Smooth muscle cell (in vitro differentiated cells): ENCODE measurements around the gene SMCP. TPM values are rescaled to one million over a fixed set of nuclear protein-coding genes. Genes with fewer than 3 reads are reported as not detected.

Source experiments
- DNase-seq: peaks from one replicate; lab custom pipeline; 2025; ENCODE audit not compliant: unreplicated experiment; lab: John Stamatoyannopoulos, UW
- H2AFZ ChIP-seq: fragments of 200-600 bp; sonication (generic); 2 replicates; pipeline ENCODE4 v1.6.0; 2016; ENCODE audit warnings: antibody characterized with exemption, low read depth, mild to moderate bottlenecking
- H3F3A ChIP-seq: fragments of 200-600 bp; sonication (generic); 2 replicates; pipeline ENCODE4 v1.6.0; 2017; ENCODE audit warnings: antibody characterized with exemption, low read depth
- H3K27ac ChIP-seq: fragments of 200-600 bp; sonication (generic); 2 replicates; pipeline ENCODE4 v1.5.1; 2016; ENCODE audit warnings: low read depth, mild to moderate bottlenecking
- H3K27me3 ChIP-seq: fragments of 200-600 bp; sonication (generic); 2 replicates; pipeline ENCODE4 v1.6.1; 2016; ENCODE audit warnings: low read depth, mild to moderate bottlenecking
- H3K36me3 ChIP-seq: fragments of 200-600 bp; sonication (generic); 2 replicates; pipeline ENCODE4 v1.5.1; 2016; ENCODE audit warnings: low read depth
- H3K4me1 ChIP-seq: fragments of 200-600 bp; sonication (generic); 2 replicates; pipeline ENCODE4 v1.5.1; 2016; ENCODE audit warnings: low read depth
- H3K4me2 ChIP-seq: fragments of 200-600 bp; sonication (generic); 2 replicates; pipeline ENCODE4 v1.6.0; 2016; ENCODE audit warnings: mild to moderate bottlenecking
- H3K4me3 ChIP-seq: fragments of 200-600 bp; sonication (generic); 2 replicates; pipeline ENCODE4 v1.5.1; 2016; ENCODE audit warnings: mild to moderate bottlenecking
- H3K79me2 ChIP-seq: fragments of 200-600 bp; sonication (generic); 2 replicates; pipeline ENCODE4 v1.6.0; 2016; ENCODE audit warnings: low read depth, mild to moderate bottlenecking
- H3K9ac ChIP-seq: fragments of 200-600 bp; sonication (generic); 2 replicates; pipeline ENCODE4 v1.6.0; 2016; ENCODE audit warnings: low read depth
- H3K9me3 ChIP-seq: fragments of 200-600 bp; sonication (generic); replicated peaks from 2 replicates; pipeline ENCODE4 v1.5.1; 2016; ENCODE audit warnings: low read depth
- H4K20me1 ChIP-seq: fragments of 200-600 bp; sonication (generic); 2 replicates; pipeline ENCODE4 v1.6.0; 2016; ENCODE audit warnings: low read depth
- CTCF ChIP-seq: fragments of 200-600 bp; sonication (generic); IDR thresholded peaks from 2 replicates; pipeline ENCODE4 v1.5.1; 2017; ENCODE audit warnings: borderline replicate concordance, mild to moderate bottlenecking, antibody characterized with exemption; ENCODE audit not compliant: insufficient read depth, poor library complexity, severe bottlenecking
- WGBS: methylation state at CpG from one replicate; pipeline ENCODE4 v1.1.7; 2016; ENCODE audit warnings: low lambda C conversion rate; 5-methylcytosine and 5-hydroxymethylcytosine counted together
- polyA plus RNA-seq: library from polyadenylated mRNA; unstranded; fragments of >200 nt; fragmentation: Nextera tagmentation; extraction: Ambion mirVana; gene quantifications from 2 replicates; pipeline ENCODE4 v1.2.1, GENCODE V29; 2016
- total RNA-seq: library from RNA; depleted of rRNA; stranded (reverse); fragments of >200 nt; gene quantifications from 2 replicates; pipeline ENCODE4 v1.2.3, GENCODE V29; 2014

Gene SMCP
- total and polyA plus RNA-seq, 2 experiments from 2014 or later, result not detected

DNA sequence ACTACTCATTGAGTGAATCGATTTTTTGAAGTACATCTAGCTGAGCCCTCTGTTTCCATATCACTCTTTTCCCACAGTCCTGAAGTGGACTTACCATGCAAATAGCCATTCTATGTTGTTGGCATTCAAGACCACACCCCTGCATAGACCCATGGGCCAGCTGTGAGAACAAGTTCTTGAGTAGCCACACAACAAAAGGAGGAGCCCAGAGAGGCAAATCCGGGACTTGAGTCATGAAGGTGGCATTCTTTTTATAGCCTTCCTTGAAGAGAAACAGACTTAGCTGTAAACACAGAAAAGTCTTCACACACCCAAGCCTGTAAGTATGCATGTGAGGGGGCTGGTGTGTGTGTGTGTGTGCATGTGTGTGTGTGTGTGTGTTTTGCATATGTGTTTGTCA lies 55.1 kb downstream of the SMCP start:
- Histone ChIP-seq H3K79me2 (no peaks in the 10 kb centered on the region), H3K4me2 (no peak overlapping the region), H3K36me3 (no peaks in the 10 kb centered on the region), H3K4me3 (no peak overlapping the region), H4K20me1 (no peaks in the 10 kb centered on the region), H3K9ac (no peak overlapping the region), H2AFZ (no peak overlapping the region), H3F3A (no peaks in the 10 kb centered on the region), H3K4me1 (no peaks in the 10 kb centered on the region), H3K27ac (no peak overlapping the region), H3K27me3 (no peaks in the 10 kb centered on the region), H3K9me3 (peaks cover 2% of the 10 kb centered on the region)
- no peak for DNase-seq
- no peak for TF ChIP-seq CTCF
- 60% methylated on average over 2 of the region's 2 CpGs for WGBS

Other genes with a start within 250 kb of the SMCP start
- not detected in 2 replicates for gene LCE2D, start 214.9 kb upstream of the SMCP start, total RNA-seq
- not detected in 2 replicates for gene LCE2D, start 214.9 kb upstream of the SMCP start, polyA plus RNA-seq
- not detected in 2 replicates for gene LCE2C, start 203.0 kb upstream of the SMCP start, total RNA-seq
- gene LCE2C, start 203.0 kb upstream of the SMCP start, polyA plus RNA-seq, result not detected in 2 replicates
- gene LCE2B, start 192.2 kb upstream of the SMCP start, total RNA-seq, result not detected in 2 replicates
- gene LCE2B, start 192.2 kb upstream of the SMCP start, polyA plus RNA-seq, result not detected in 2 replicates
- gene LCE2A, start 180.0 kb upstream of the SMCP start, total RNA-seq, result not detected in 2 replicates
- gene LCE2A, start 180.0 kb upstream of the SMCP start, polyA plus RNA-seq, result not detected in 2 replicates
- not detected in 2 replicates for gene LCE4A, start 170.2 kb upstream of the SMCP start, total RNA-seq
- not detected in 2 replicates for gene LCE4A, start 170.2 kb upstream of the SMCP start, polyA plus RNA-seq
- gene KPRP, start 120.3 kb upstream of the SMCP start, total RNA-seq, result not detected in 2 replicates
- not detected in 2 replicates for gene KPRP, start 120.3 kb upstream of the SMCP start, polyA plus RNA-seq
- gene LCE1F, start 103.2 kb upstream of the SMCP start, total RNA-seq, result not detected in 2 replicates
- gene LCE1F, start 103.2 kb upstream of the SMCP start, polyA plus RNA-seq, result not detected in 2 replicates
- gene LCE1E, start 92.1 kb upstream of the SMCP start, total RNA-seq, result not detected in 2 replicates
- gene LCE1E, start 92.1 kb upstream of the SMCP start, polyA plus RNA-seq, result not detected in 2 replicates
- not detected in 2 replicates for gene LCE1D, start 81.6 kb upstream of the SMCP start, total RNA-seq
- gene LCE1D, start 81.6 kb upstream of the SMCP start, polyA plus RNA-seq, result not detected in 2 replicates
- gene LCE1C, start 71.7 kb upstream of the SMCP start, total RNA-seq, result not detected in 2 replicates
- not detected in 2 replicates for gene LCE1C, start 71.7 kb upstream of the SMCP start, polyA plus RNA-seq
- not detected in 2 replicates for gene LCE1B, start 66.4 kb upstream of the SMCP start, total RNA-seq
- not detected in 2 replicates for gene LCE1B, start 66.4 kb upstream of the SMCP start, polyA plus RNA-seq
- not detected in 2 replicates for gene LCE1A, start 50.8 kb upstream of the SMCP start, total RNA-seq
- not detected in 2 replicates for gene LCE1A, start 50.8 kb upstream of the SMCP start, polyA plus RNA-seq
- gene LCE6A, start 35.5 kb upstream of the SMCP start, total RNA-seq, result not detected in 2 replicates
- not detected in 2 replicates for gene LCE6A, start 35.5 kb upstream of the SMCP start, polyA plus RNA-seq
- gene LCE7A, start 18.3 kb upstream of the SMCP start, total RNA-seq, result not detected in 2 replicates
- not detected in 2 replicates for gene LCE7A, start 18.3 kb upstream of the SMCP start, polyA plus RNA-seq
- 0.67 and 0.94 TPM in 2 replicates for gene IVL, start 30.2 kb downstream of the SMCP start, total RNA-seq
- gene IVL, start 30.2 kb downstream of the SMCP start, polyA plus RNA-seq, result 0.45 and 0.47 TPM in 2 replicates
- gene SPRR5, start 68.9 kb downstream of the SMCP start, total RNA-seq, result 3.2 TPM in 1 of 2 replicates, not detected in the other
- 0.22 TPM in 1 of 2 replicates, not detected in the other for gene SPRR5, start 68.9 kb downstream of the SMCP start, polyA plus RNA-seq
- gene SPRR4, start 92.3 kb downstream of the SMCP start, total RNA-seq, result 5.9 TPM in 1 of 2 replicates, not detected in the other
- 0.43 TPM in 1 of 2 replicates, not detected in the other for gene SPRR4, start 92.3 kb downstream of the SMCP start, polyA plus RNA-seq
- not detected in 2 replicates for gene SPRR1A, start 105.8 kb downstream of the SMCP start, total RNA-seq
- gene SPRR1A, start 105.8 kb downstream of the SMCP start, polyA plus RNA-seq, result 14.9 and 18.0 TPM in 2 replicates
- gene SPRR3, start 123.4 kb downstream of the SMCP start, total RNA-seq, result 55.2 and 107 TPM in 2 replicates
- 15.3 and 24.9 TPM in 2 replicates for gene SPRR3, start 123.4 kb downstream of the SMCP start, polyA plus RNA-seq
- gene SPRR1B, start 152.9 kb downstream of the SMCP start, total RNA-seq, result 23.8 and 46.5 TPM in 2 replicates
- 38.0 and 82.8 TPM in 2 replicates for gene SPRR1B, start 152.9 kb downstream of the SMCP start, polyA plus RNA-seq
- gene SPRR2D, start 162.8 kb downstream of the SMCP start, total RNA-seq, result 8.8 and 12.4 TPM in 2 replicates
- 8.1 and 16.9 TPM in 2 replicates for gene SPRR2D, start 162.8 kb downstream of the SMCP start, polyA plus RNA-seq
- not detected in 2 replicates for gene SPRR2A, start 179.2 kb downstream of the SMCP start, total RNA-seq
- 0.45 and 1.5 TPM in 2 replicates for gene SPRR2A, start 179.2 kb downstream of the SMCP start, polyA plus RNA-seq
- not detected in 2 replicates for gene SPRR2B, start 193.3 kb downstream of the SMCP start, total RNA-seq
- 2.8 TPM in 1 of 2 replicates, not detected in the other for gene SPRR2B, start 193.3 kb downstream of the SMCP start, polyA plus RNA-seq
- 1.4 TPM in 1 of 2 replicates, not detected in the other for gene SPRR2E, start 216.2 kb downstream of the SMCP start, total RNA-seq
- 2.7 and 8.5 TPM in 2 replicates for gene SPRR2E, start 216.2 kb downstream of the SMCP start, polyA plus RNA-seq
- not detected in 2 replicates for gene SPRR2F, start 235.2 kb downstream of the SMCP start, total RNA-seq
- not detected in 2 replicates for gene SPRR2F, start 235.2 kb downstream of the SMCP start, polyA plus RNA-seq